DMS79 (cell line): ENCODE data around the gene CNIH4.
"Not testable (repeated sequence)": the region's sequence is repeated elsewhere in the genome, so short reads cannot be mapped to it uniquely, and the experiment has no call there.

Source experiments
- DNase-seq: peaks from one replicate; lab custom pipeline; 2025; lab: John Stamatoyannopoulos, UW

The CNIH4 gene

GRCh38 chr1:224399887-224400286, 43.2 kb downstream of the CNIH4 start:
- no peak for DNase-seq

GRCh38 chr1:224402472-224403036, 45.9 kb downstream of the CNIH4 start:
- no peak for DNase-seq

DNA sequence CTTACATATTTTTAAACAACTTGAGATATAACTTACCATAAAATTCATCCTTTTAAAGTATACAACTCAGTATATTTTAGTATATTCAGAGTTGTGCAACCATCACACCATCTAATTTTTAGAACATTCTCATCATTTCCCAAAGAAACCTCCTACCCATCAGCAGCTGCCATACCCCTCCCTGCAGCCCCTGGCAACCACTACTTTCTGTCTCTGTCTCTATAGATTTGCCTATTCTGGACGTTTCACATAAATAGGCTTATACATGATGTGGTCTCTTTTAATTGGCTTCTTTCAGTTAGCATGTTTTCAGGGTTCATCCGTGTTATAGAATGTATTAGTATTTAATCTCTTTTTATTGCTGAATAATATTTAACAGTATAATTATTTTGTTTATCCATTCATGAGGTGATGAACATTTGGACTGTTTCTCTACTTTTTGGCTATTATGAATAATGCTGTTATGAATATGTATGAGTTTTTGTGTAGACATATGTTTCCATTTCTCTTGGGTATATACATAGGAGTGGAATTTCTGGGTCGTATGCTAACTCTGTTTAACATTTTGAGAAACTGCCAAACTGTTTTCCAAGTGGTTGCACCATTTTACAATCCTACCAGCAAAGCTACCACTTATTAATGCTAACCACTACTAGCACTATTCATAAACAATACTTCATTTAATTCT, 48.4 kb downstream of the CNIH4 start:
- DNase-seq: no peak

DNA sequence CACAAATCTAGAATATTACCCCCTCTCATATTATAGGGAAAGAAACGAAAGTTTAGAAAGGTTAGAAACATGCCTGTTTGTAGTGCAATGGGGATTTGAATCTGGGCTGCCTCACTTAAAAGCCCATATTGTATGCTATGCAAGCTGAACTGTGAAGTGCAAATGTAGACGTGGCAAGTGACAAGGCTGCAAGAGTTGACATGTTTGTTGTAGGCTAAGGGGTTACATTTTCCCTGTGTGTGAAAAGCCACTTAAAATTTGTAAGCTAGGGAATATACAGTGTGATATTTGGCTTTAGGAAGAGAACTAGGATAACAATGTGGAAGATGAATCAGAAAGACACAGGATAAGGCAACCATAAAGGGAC, 48.9 kb downstream of the CNIH4 start:
- no peak for DNase-seq

- no peak for DNase-seq
Measured at GRCh38 chr1:224406216-224406615, 49.5 kb downstream of the CNIH4 start.

DNA sequence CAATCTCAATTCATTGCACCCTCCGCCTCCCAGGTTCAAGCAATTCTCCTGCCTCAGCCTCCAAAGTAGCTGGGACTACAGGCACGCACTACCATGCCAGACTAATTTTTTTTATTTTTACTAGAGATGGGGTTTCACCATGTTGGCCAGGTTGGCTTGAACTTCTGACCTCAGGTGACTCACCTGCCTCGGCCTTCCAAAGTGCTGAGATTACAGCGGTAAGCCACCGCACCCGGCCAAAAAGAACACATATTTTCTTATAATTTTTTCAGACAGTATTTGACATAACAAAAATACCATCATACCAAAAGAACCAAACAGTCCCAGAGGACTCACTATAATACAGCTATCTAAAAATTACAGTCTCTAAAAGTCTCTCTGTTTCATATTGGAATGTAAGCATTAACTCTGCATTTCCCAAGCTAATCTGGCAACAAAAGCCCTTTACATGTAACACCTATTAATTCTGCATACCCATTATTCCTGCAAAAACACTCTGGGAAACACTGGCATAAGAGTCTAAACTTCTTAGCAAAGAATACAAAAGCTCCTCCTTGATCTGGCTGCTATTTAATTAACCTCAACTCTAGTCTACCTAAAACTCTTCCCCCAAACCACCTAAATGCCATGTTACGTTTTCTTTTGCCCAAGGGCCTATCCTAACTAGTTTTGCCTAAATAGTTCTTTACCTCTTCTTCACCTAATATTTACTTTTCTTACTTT, 51.1 kb downstream of the CNIH4 start:
- DNase-seq: no peak

DNA sequence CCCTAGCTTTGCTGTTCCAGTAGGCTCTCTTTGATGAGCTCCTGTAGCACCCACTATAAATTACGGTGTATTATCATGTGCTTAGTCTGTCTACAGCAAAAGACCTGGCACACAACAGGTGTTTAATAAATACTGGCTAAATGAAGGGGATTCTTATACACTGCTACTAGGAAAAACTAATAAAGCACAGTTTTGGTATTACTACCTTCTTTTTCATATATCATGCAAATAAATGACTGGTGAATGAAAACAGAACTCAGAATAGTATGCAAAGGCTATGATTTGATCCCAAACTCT, 51.6 kb downstream of the CNIH4 start:
- DNase-seq: no peak

GRCh38 chr1:224411766-224412165, 55.1 kb downstream of the CNIH4 start:
- DNase-seq: no peak

DNA sequence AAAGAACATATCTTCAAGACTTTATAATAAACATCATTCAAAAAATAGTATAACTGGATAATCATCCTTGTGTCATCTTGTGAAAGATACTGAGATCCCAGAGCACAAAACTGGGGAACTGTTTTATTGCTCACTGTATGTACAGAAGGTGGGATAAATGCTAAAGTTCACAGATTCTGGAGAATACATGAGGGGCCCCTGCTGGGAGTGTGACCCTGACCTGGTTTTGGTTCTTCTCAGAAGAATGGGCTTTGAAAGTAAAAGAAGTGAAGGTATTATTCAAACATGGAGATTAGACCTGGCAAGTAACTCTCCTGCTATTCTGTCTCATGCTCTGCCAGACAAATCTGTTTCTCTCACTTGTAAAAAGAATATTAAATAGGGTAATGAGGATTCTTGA, 63.4 kb downstream of the CNIH4 start:
- DNase-seq: no peak

- DNase-seq: no peak
Measured at GRCh38 chr1:224425279-224425884, 68.7 kb downstream of the CNIH4 start.

- not testable (repeated sequence) for DNase-seq
Measured at GRCh38 chr1:224426869-224427268, 70.2 kb downstream of the CNIH4 start.

- no peak for DNase-seq
Measured at GRCh38 chr1:224427346-224427745, 70.7 kb downstream of the CNIH4 start.

DNA sequence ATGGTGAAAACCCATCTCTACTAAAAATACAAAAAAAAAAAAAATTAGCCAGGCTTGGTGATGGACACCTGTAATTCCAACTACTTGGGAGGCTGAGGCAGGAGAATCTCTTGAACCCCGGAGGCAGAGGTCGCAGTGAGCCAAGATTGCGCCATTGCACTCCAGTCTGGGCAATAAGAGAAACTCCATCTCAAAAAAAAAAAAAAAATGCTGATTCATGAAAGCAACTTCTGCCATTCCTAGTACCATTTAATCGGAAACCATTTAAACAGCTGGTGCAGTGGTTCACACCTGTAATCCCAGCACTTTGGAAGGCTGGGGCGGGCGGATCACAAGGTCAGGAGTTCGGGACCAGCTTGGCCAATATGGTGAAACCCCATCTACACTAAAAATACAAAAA, 72.0 kb downstream of the CNIH4 start:
- not testable (repeated sequence) for DNase-seq
